Sigmoid colon (tissue), 7 donors: ENCODE measurements around the gene PSD4. TPM values are rescaled to one million over a fixed set of nuclear protein-coding genes. Genes with fewer than 3 reads are reported as not detected.
A peak's percentile ranks its signal among the peaks of the same experiment; 100 is the strongest.

Experiments
- DNase-seq: peaks from one replicate; pipeline ENCODE4 v3.0.0-alpha.2; 2019
- H3K27ac ChIP-seq, 4 donors: fragments of 200-600 bp; sonication (generic); one replicate each; pipeline ENCODE4 v1.5.1; 2016 to 2019; ENCODE audit warnings: mild to moderate bottlenecking in 1 of 4
- H3K27me3 ChIP-seq, 3 donors: fragments of 200-600 bp; sonication (generic); one replicate each; pipeline ENCODE4 v1.5.1; 2019; ENCODE audit warnings: mild to moderate bottlenecking in 1 of 3
- H3K36me3 ChIP-seq, 4 donors: fragments of 200-600 bp; sonication (generic); one replicate each; pipeline ENCODE4 v1.5.1; 2016 to 2019
- H3K4me1 ChIP-seq, 4 donors: fragments of 200-600 bp; sonication (generic); one replicate each; pipeline ENCODE4 v1.5.1; 2017 to 2019
- H3K4me3 ChIP-seq, 4 donors: fragments of 200-600 bp; sonication (generic); one replicate each; pipeline ENCODE4 v1.5.1; 2017 to 2019; ENCODE audit warnings: mild to moderate bottlenecking in 2 of 4, moderate library complexity in 1 of 4
- H3K9me3 ChIP-seq, 4 donors: fragments of 200-600 bp in 3 of 4; sonication (generic) in 3 of 4; one replicate each; pipeline versions ENCODE4 v1.5.1 to v1.6.1; 2013 to 2019
- CTCF ChIP-seq, 4 experiments: fragments of 450-650 bp in 3 of 4; fragments of 200-600 bp in 1 of 4; IDR thresholded peaks; one replicate each; pipeline ENCODE4 v1.5.1; 2016 to 2019; ENCODE audit warnings: antibody characterized with exemption in 4 of 4, mild to moderate bottlenecking in 3 of 4, moderate library complexity in 2 of 4
- EP300 ChIP-seq, 4 donors: sonication (generic); formaldehyde crosslinking; IDR thresholded peaks; one replicate each; pipeline ENCODE4 v1.6.1; 2017; ENCODE audit warnings: antibody characterized with exemption in 4 of 4
- POLR2A ChIP-seq, 2 donors: fragments of 450-650 bp; IDR thresholded peaks; one replicate each; pipeline ENCODE4 v1.6.1; 2016; ENCODE audit warnings: antibody characterized with exemption in 2 of 2, mild to moderate bottlenecking in 2 of 2, moderate library complexity in 2 of 2
- POLR2AphosphoS5 ChIP-seq, 4 donors: sonication (generic); formaldehyde crosslinking; IDR thresholded peaks; one replicate each; pipeline ENCODE4 v1.6.1; 2017; ENCODE audit warnings: antibody characterized with exemption in 4 of 4
- WGBS, 2 donors: extraction: QIAGEN DNeasy Blood & Tissue Kit; methylation state at CpG; one replicate each; pipeline ENCODE4 v1.1.7; 2013; 5-methylcytosine and 5-hydroxymethylcytosine counted together
- intact Hi-C: fragments of 100-400 bp; cut with DNase I; formaldehyde crosslinking; loops from one replicate; pipeline ENCODE4 v1.15.1; 2023
- polyA plus RNA-seq, 3 donors: library from polyadenylated mRNA; stranded (reverse); fragments of 200-250 nt; gene quantifications; one replicate each; pipeline ENCODE4 v1.2.3, GENCODE V29; 2013
- total RNA-seq, 4 donors: library from RNA; depleted of rRNA; stranded (reverse); fragments of >200 nt; gene quantifications; one replicate each; pipeline ENCODE4 v1.1.0, GENCODE V29; 2016
- donor health status: healthy with polysubstance abuse.
- donor health status: Bipolar disorder and iron deficiency.
- donor health status: healthy.

The PSD4 gene
- total RNA-seq (1 to 10 TPM; 1.4 to 6.6 (median 2.0) TPM), polyA plus RNA-seq (10 to 100 TPM; 15.0 to 51.6 (median 22.9) TPM)

GRCh38 chr2:113173542-113174375 lies at the start of gene PSD4:
Gene PSD4, plus strand, starts transcription at chr2:113173971. Its CDS starts 8,486 bp downstream, at chr2:113182457.
- Histone ChIP-seq H3K36me3 (no peaks in the 10 kb centered on the region), H3K27ac (peak within 1 kb of the TSS in 2 of 4 donors; percentile 20 to 31), H3K27me3 (no peaks in the 10 kb centered on the region), H3K9me3 (no peaks in the 10 kb centered on the region), H3K4me1 (no peaks in the 10 kb centered on the region), H3K4me3 (peak within 1 kb of the TSS in 3 of 4 donors; percentile 2 to 32 (median 19))
- intact Hi-C loops, result no loop called here
- no peak for DNase-seq
- TF ChIP-seq POLR2AphosphoS5 (IDR thresholded peaks at IDR 0.05) (peak in 1 of 4 donors; percentile 10), EP300 (IDR thresholded peaks at IDR 0.05) (no peak)
- WGBS, 2 donors, result 51 to 84% methylated on average over 14 of the region's 14 CpGs

GRCh38 chr2:113124181-113124961 lies 49.4 kb upstream of the PSD4 start:
- H3K36me3 ChIP-seq, result no peaks in the 10 kb centered on the region
- H3K27ac ChIP-seq, result peak overlapping the region in 1 of 4 donors; percentile 18
- no peaks in the 10 kb centered on the region for H3K4me1 ChIP-seq
- H3K27me3 ChIP-seq, result no peaks in the 10 kb centered on the region
- H3K4me3 ChIP-seq, result no peak overlapping the region
- intact Hi-C loops, result no loop called here
- DNase-seq, result no peak
- TF ChIP-seq POLR2A (IDR thresholded peaks at IDR 0.05), result no peak
- TF ChIP-seq CTCF (IDR thresholded peaks at IDR 0.05), result no peak
- TF ChIP-seq EP300 (IDR thresholded peaks at IDR 0.05), result no peak
- TF ChIP-seq POLR2AphosphoS5 (IDR thresholded peaks at IDR 0.05), result no peak
- 53 to 78% methylated on average over 12 of the region's 12 CpGs for WGBS, 2 donors
- no peaks in the 10 kb centered on the region for H3K9me3 ChIP-seq

DNA sequence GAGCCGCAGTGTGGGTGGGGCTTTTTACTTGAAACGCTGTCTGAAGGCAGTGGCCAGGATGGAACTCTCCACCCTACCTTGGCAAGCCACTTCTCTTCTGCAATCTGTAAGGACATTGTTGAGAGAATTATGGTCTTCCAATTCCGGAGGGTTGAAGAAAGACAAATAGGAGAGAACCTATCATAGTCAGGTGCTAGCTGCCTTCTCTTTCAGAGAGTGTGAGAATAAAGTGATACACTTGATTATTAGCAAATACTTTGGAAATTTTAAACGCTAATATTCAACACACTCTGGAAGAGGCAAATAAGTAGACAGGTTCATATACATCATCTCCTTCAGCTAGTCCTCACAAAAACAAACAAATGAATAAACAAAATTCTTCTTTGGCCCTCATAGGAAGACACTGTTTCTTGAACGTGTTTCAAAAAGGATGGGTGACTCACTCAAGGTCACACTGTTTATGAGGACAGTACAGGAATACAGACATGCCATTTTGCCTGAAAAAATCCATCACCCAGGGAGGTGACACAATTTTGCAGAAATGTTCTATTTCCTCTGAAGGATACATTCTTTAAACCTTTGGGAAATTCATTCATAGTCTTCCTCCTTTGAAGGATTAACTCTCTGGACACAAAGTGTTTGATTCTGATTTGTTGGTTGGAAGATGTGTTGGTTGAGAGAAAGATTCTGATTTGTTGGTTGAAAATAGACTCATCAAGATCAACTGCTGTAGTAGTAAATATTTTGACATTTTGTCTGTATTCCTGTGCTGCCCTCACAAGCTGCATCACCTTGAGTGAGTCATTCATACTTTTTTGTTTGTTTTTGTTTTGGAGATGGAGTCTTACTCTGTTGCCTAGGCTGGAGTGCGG lies 48.6 kb upstream of the PSD4 start:
- H3K27ac ChIP-seq, result no peak overlapping the region

DNA sequence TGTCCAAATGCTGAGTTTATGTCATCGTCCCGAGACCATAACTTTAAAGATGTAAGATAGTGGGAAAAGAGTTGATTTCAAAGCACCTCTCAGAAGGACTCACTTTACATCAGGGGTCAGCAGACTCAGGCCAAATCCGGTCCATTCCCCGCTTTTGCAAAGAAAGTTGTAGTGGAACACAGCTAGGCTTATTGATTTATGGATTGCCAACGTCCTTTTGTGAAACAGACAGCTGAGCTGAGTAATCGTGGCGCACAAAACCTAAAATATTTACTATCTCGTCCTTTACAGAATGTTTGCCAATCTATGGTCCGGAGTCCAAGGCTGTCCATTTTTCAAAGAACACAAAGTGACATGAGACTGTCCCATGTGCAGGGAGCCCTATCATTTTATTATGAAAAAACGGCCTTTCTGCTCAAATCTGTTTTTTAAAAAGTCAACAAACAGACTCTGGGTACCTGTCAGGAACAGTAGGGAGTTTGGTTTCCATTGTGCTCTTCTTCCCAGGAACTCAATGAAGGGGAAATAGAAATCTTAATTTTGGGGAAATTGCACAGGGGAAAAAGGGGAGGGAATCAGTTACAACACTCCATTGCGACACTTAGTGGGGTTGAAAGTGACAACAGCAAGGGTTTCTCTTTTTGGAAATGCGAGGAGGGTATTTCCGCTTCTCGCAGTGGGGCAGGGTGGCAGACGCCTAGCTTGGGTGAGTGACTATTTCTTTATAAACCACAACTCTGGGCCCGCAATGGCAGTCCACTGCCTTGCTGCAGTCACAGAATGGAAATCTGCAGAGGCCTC lies 46.7 kb upstream of the PSD4 start, which contains the start of gene IL1RN:
Gene IL1RN (plus strand): TSS at position 754 of the 801 bp plus-strand sequence. CDS start 27 bp downstream, at position 781.
- 79 to 83% methylated on average over 16 of the region's 16 CpGs for WGBS, 2 donors
- no peak within 1 kb of the TSS for H3K4me3 ChIP-seq

More for the DNA sequence above, 48.6 kb upstream of the PSD4 start:
- 59 to 74% methylated on average over 6 of the region's 6 CpGs for WGBS, 2 donors
- no peaks in the 10 kb centered on the region for H3K36me3 ChIP-seq
- no peaks in the 10 kb centered on the region for H3K4me1 ChIP-seq
- no peaks in the 10 kb centered on the region for H3K9me3 ChIP-seq
- no peak for TF ChIP-seq CTCF (IDR thresholded peaks at IDR 0.05)
- no peak for TF ChIP-seq EP300 (IDR thresholded peaks at IDR 0.05)
- TF ChIP-seq POLR2AphosphoS5 (IDR thresholded peaks at IDR 0.05), result no peak
- no peak for TF ChIP-seq POLR2A (IDR thresholded peaks at IDR 0.05)
- no peaks in the 10 kb centered on the region for H3K27me3 ChIP-seq
- no peak for DNase-seq
- intact Hi-C loops, result no loop called here
- H3K4me3 ChIP-seq, result no peak overlapping the region

More for the DNA sequence above, 46.7 kb upstream of the PSD4 start, which contains the start of gene IL1RN:
- H3K27ac ChIP-seq, result no peak within 1 kb of the TSS
- H3K4me1 ChIP-seq, result no peaks in the 10 kb centered on the region
- TF ChIP-seq POLR2A (IDR thresholded peaks at IDR 0.05), result no peak
- TF ChIP-seq POLR2AphosphoS5 (IDR thresholded peaks at IDR 0.05), result peak in 1 of 4 donors; percentile 36
- H3K36me3 ChIP-seq, result no peaks in the 10 kb centered on the region
- DNase-seq, result no peak
- H3K27me3 ChIP-seq, result no peaks in the 10 kb centered on the region
- H3K9me3 ChIP-seq, result no peaks in the 10 kb centered on the region
- intact Hi-C loops, result no loop called here
